HK-2 (cell line): ENCODE data around the gene TNF.
A peak's percentile ranks its signal among the peaks of the same experiment; 100 is the strongest.

Experiments used
- DNase-seq: peaks from one replicate; pipeline ENCODE4 v3.0.0-alpha.2; 2018; ENCODE audit not compliant: unreplicated experiment

TNF gene

GRCh38 chr6:31573239-31574105 lies 1.9 kb upstream of the TNF start:
- no peak for DNase-seq

- DNase-seq: no peak
These were observed 981 bp upstream of the TNF start for GRCh38 chr6:31574106-31575061.

GRCh38 chr6:31575952-31576685 lies 754 bp downstream of the TNF start:
- no peak for DNase-seq

- DNase-seq: no peak
These were observed 1.7 kb downstream of the TNF start for GRCh38 chr6:31576897-31577578.

- no peak for DNase-seq
These were observed 2.2 kb downstream of the TNF start for GRCh38 chr6:31577579-31577966.

GRCh38 chr6:31578184-31579118 lies 3.1 kb downstream of the TNF start:
- DNase-seq: peak; percentile 73

GRCh38 chr6:31579119-31579505 lies 3.7 kb downstream of the TNF start:
- no peak for DNase-seq

GRCh38 chr6:31579546-31580437 lies 4.4 kb downstream of the TNF start:
- no peak for DNase-seq

- DNase-seq: no peak
These were observed 5.0 kb downstream of the TNF start for GRCh38 chr6:31580438-31580740.

- DNase-seq: peak; percentile 88
These were observed 5.6 kb downstream of the TNF start for GRCh38 chr6:31580807-31581433.

- no peak for DNase-seq
These were observed 6.3 kb downstream of the TNF start for GRCh38 chr6:31581434-31582229.

- no peak for DNase-seq
These were observed 6.9 kb downstream of the TNF start, which contains the start of gene LTB for GRCh38 chr6:31582230-31582643. Gene LTB (minus strand): TSS chr6:31582424. CDS start chr6:31582417, 7 bp downstream.

GRCh38 chr6:31585491-31585890 lies 10.1 kb downstream of the TNF start:
- DNase-seq: no peak

- DNase-seq: no peak
These were observed 10.6 kb downstream of the TNF start, which contains the start of gene LST1 for GRCh38 chr6:31586008-31586407. Gene LST1 (plus strand): TSS chr6:31586277. CDS start chr6:31587300, 1,023 bp downstream.

- no peak for DNase-seq
These were observed 11.4 kb downstream of the TNF start for GRCh38 chr6:31586599-31587281.

GRCh38 chr6:31587791-31588777 lies 12.7 kb downstream of the TNF start:
- no peak for DNase-seq
